HEK293T (cell line): ENCODE results near the gene SPPL3.
A peak's percentile ranks its signal among the peaks of the same experiment; 100 is the strongest.

Experiments used
- CTCF ChIA-PET: fragments of 350-600 bp; formaldehyde crosslinking; extraction: SDS; loops from one replicate; lab custom pipeline; 2021; ENCODE audit warnings: antibody characterized with exemption, inconsistent platforms; lab: Yijun Ruan, JAX
- POLR2A ChIA-PET: fragments of 350-600 bp; formaldehyde crosslinking; extraction: SDS; loops from one replicate; lab custom pipeline; 2020; ENCODE audit warnings: antibody characterized with exemption, inconsistent platforms; lab: Yijun Ruan, JAX
- DNase-seq: peaks from one replicate; pipeline ENCODE4 v3.0.0; 2012; ENCODE audit warnings: mixed read lengths; ENCODE audit errors: extremely low spot score
- ARNT ChIP-seq: fragments of 450-650 bp; IDR thresholded peaks from 2 replicates; pipeline ENCODE4 v1.6.1; 2017; ENCODE audit warnings: mild to moderate bottlenecking
- BHLHE40 ChIP-seq: fragments of 450-650 bp; IDR thresholded peaks from 2 replicates; pipeline ENCODE4 v1.6.1; 2016; ENCODE audit warnings: mild to moderate bottlenecking, moderate library complexity, borderline replicate concordance
- CTBP1 ChIP-seq: fragments of 450-650 bp; IDR thresholded peaks from 2 replicates; pipeline ENCODE4 v1.6.1; 2016; ENCODE audit warnings: borderline replicate concordance
- ELF4 ChIP-seq: fragments of 450-650 bp; IDR thresholded peaks from 2 replicates; pipeline ENCODE4 v1.6.1; 2017; ENCODE audit warnings: antibody characterized with exemption
- FOXA1 ChIP-seq: fragments of 450-650 bp; IDR thresholded peaks from 2 replicates; pipeline ENCODE4 v1.6.1; 2016; ENCODE audit warnings: mild to moderate bottlenecking
- FOXK2 ChIP-seq: fragments of 450-650 bp; IDR thresholded peaks from 2 replicates; pipeline ENCODE4 v1.6.1; 2016; ENCODE audit warnings: mild to moderate bottlenecking
- FOXM1 ChIP-seq: fragments of 450-650 bp; IDR thresholded peaks from 2 replicates; pipeline ENCODE4 v1.6.1; 2017; ENCODE audit warnings: mild to moderate bottlenecking, borderline replicate concordance
- HDGF ChIP-seq: fragments of 450-650 bp; IDR thresholded peaks from 2 replicates; pipeline ENCODE4 v1.6.1; 2017; ENCODE audit warnings: antibody characterized with exemption, borderline replicate concordance
- L3MBTL2 ChIP-seq: fragments of 450-650 bp; conservative IDR thresholded peaks from 2 replicates; pipeline ENCODE4 v1.6.1; 2016; ENCODE audit warnings: mild to moderate bottlenecking
- LEF1 ChIP-seq: fragments of 450-650 bp; IDR thresholded peaks from 2 replicates; pipeline ENCODE4 v1.6.1; 2017; ENCODE audit warnings: mild to moderate bottlenecking, borderline replicate concordance
- NFRKB ChIP-seq: fragments of 450-650 bp; IDR thresholded peaks from 2 replicates; pipeline ENCODE4 v1.6.1; 2016; ENCODE audit warnings: mild to moderate bottlenecking, moderate library complexity
- PKNOX1 ChIP-seq: fragments of 450-650 bp; IDR thresholded peaks from 2 replicates; pipeline ENCODE4 v1.6.1; 2016
- SP1 ChIP-seq: fragments of 450-650 bp; IDR thresholded peaks from 2 replicates; pipeline ENCODE4 v1.6.1; 2017
- SUZ12 ChIP-seq: fragments of 450-650 bp; IDR thresholded peaks from 2 replicates; pipeline ENCODE4 v1.6.1; 2016; ENCODE audit warnings: mild to moderate bottlenecking
- TARDBP ChIP-seq: fragments of 450-650 bp; IDR thresholded peaks from 2 replicates; pipeline ENCODE4 v1.6.1; 2016
- ZNF384 ChIP-seq: fragments of 450-650 bp; IDR thresholded peaks from 2 replicates; pipeline ENCODE4 v1.6.1; 2016

SPPL3 gene

DNA sequence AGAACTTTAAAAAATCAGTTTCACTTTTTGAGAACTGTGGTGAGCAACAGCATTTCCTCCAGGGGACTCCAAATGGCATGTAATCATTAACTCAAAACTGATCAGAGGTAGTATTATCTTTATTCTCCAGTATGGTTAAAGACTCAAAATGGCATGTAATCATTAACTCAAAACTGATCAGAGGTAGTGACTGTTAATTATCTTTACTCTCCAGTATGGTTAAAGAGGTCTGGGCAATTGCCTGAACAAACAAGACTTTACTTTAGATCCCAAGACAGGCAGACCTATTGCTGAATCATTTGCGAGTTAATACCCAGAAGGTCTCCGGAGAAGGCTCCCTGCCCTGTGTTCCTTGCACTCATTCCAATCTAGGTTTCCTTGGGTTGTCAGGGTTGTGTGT lies 185.1 kb downstream of the SPPL3 start:
- TF ChIP-seq ELF4 = no peak
- no peak for TF ChIP-seq SUZ12
- no peak for TF ChIP-seq ZNF384
- no peak for TF ChIP-seq CTBP1
- TF ChIP-seq TARDBP = no peak
- no peak for TF ChIP-seq ARNT
- TF ChIP-seq SP1 = no peak
- POLR2A ChIA-PET = no interaction called here
- DNase-seq = no peak
- CTCF ChIA-PET = no interaction called here

DNA sequence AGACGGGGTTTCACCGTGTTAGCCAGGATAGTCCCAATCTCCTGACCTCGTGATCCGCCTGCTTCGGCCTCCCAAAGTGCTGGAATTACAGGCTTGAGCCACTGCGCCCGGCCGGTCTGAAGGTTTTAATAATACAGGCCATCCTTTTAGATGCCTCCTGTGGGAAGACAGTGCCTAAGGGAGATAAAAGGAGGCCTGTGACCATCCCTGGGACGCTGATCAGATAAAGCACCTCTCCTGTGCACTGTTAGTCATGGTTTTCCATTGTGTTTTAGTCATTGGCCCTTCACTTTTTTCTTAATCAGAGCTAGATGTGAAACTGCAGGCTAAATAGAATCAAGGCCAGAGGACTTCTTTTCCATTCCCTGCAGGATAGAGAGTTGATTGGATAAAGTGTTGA lies 186.1 kb downstream of the SPPL3 start:
- DNase-seq = no peak
- TF ChIP-seq ELF4 = no peak
- no peak for TF ChIP-seq CTBP1
- no peak for TF ChIP-seq ZNF384
- no peak for TF ChIP-seq BHLHE40
- ChIA-PET CTCF (no interaction called here), POLR2A (no interaction called here)

DNA sequence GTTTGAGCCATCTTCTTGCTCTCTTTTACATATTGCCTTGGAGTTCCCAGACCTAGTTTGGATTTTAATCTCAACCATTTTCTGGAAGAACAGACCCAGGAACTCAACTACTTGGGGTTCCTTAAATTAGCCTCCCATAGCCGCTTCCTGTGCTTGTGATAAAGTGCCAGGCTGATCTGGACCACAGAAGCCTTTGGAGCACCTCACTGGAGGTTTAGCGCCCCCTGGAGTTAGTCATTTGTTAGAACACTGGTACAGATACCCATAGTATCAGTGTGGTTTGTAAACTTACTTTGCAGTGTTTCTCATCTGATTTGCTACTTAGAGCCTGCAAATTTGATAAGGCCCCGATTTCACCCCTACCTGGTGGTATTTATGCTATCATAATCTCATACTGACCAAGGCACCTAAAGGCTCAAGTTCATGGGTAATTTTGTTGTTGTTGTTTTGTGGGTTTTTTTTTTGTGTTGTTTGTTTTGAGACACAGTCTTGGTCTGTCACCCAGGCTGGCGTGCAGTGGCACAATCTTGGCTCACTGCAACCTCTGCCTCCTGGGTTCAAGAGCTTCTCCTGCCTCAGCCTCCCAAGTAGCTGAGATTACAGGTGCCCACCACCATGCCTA lies 190.2 kb downstream of the SPPL3 start:
- TF ChIP-seq LEF1 = no peak
- TF ChIP-seq ARNT = no peak
- no peak for TF ChIP-seq SP1
- DNase-seq = peak; percentile 78
- POLR2A ChIA-PET = no interaction called here
- CTCF ChIA-PET = no interaction called here

GRCh38 chr12:120712610-120713009 lies 191.5 kb downstream of the SPPL3 start:
- ChIA-PET POLR2A (no interaction called here), CTCF (no interaction called here)
- no peak for TF ChIP-seq ELF4
- TF ChIP-seq FOXA1 = no peak
- no peak for TF ChIP-seq PKNOX1
- no peak for TF ChIP-seq FOXM1
- TF ChIP-seq L3MBTL2 = no peak
- no peak for TF ChIP-seq ARNT
- TF ChIP-seq LEF1 = no peak
- TF ChIP-seq SP1 = no peak
- TF ChIP-seq TARDBP = no peak
- TF ChIP-seq SUZ12 = no peak
- no peak for TF ChIP-seq NFRKB
- TF ChIP-seq CTBP1 = no peak
- no peak for TF ChIP-seq BHLHE40
- no peak for TF ChIP-seq HDGF
- no peak for TF ChIP-seq ZNF384
- no peak for TF ChIP-seq FOXK2
- no peak for DNase-seq
